Parathyroid adenoma (tissue), 2 donors: ENCODE data around the gene ALKBH3.

Source experiments
- H2AFZ ChIP-seq: fragments of 300-600 bp; sonication (generic); one replicate; pipeline ENCODE4 v1.7.0; 2017; ENCODE audit warnings: antibody characterized with exemption, mild to moderate bottlenecking
- H3K27ac ChIP-seq: fragments of 300-600 bp; sonication (generic); one replicate; pipeline ENCODE4 v1.7.0; 2017
- H3K27me3 ChIP-seq: fragments of 300-600 bp; sonication (generic); one replicate; pipeline ENCODE4 v1.7.0; 2017; ENCODE audit warnings: low read length; ENCODE audit not compliant: control insufficient read depth, insufficient read depth
- H3K36me3 ChIP-seq: fragments of 300-600 bp; sonication (generic); one replicate; pipeline ENCODE4 v1.7.0; 2017; ENCODE audit warnings: low read length; ENCODE audit not compliant: control insufficient read depth, insufficient read depth
- H3K4me1 ChIP-seq: fragments of 300-600 bp; sonication (generic); one replicate; pipeline ENCODE4 v1.7.0; 2017; ENCODE audit warnings: control low read depth
- H3K4me2 ChIP-seq: fragments of 300-600 bp; sonication (generic); one replicate; pipeline ENCODE4 v1.7.0; 2017; ENCODE audit warnings: low read length
- H3K4me3 ChIP-seq: fragments of 300-600 bp; sonication (generic); one replicate; pipeline ENCODE4 v1.7.0; 2017; ENCODE audit warnings: low read depth, low read length
- H3K79me2 ChIP-seq: fragments of 300-600 bp; sonication (generic); one replicate; pipeline ENCODE4 v1.7.0; 2017; ENCODE audit warnings: control low read depth
- H3K9ac ChIP-seq: fragments of 300-600 bp; sonication (generic); one replicate; pipeline ENCODE4 v1.7.0; 2017; ENCODE audit warnings: mild to moderate bottlenecking
- H3K9me3 ChIP-seq: fragments of 300-600 bp; sonication (generic); one replicate; pipeline ENCODE4 v1.7.0; 2017; ENCODE audit warnings: low read length; ENCODE audit not compliant: control insufficient read depth
- TF ChIP-seq, protein P1 (sequence below): fragments of 300-600 bp; sonication (generic); IDR thresholded peaks from one replicate; pipeline ENCODE4 v1.7.0; 2017; ENCODE audit warnings: antibody characterized with exemption, mild to moderate bottlenecking
- donor health status: primary hyperparathyroidism.

The ALKBH3 gene

DNA sequence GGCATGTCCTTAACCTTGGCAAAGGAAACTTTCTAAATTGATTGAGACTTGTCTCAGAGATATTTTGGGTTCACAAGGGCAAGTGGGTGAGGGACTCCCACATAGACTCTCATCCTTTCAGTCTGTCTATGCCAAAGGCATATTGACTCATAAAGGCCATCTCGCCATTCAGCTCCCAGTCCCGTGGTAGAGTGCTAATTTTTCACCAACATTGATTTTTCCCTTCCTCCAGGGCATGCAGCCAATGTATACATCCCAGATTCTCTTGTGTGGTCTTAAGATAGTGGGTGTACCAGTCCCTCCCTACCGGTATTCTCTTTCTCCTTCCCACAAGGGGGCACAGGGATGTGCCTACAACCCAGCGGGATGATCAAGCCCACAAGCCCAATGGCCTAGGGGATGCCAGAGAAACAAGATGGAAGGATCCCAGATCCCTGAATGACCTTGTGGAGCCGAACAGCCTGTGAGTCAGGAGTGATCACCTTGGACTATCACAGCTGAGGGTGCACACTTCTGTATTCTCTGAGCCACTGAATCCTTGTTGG is 69.8 kb downstream of the ALKBH3 start:
- TF ChIP-seq, protein P1, sequence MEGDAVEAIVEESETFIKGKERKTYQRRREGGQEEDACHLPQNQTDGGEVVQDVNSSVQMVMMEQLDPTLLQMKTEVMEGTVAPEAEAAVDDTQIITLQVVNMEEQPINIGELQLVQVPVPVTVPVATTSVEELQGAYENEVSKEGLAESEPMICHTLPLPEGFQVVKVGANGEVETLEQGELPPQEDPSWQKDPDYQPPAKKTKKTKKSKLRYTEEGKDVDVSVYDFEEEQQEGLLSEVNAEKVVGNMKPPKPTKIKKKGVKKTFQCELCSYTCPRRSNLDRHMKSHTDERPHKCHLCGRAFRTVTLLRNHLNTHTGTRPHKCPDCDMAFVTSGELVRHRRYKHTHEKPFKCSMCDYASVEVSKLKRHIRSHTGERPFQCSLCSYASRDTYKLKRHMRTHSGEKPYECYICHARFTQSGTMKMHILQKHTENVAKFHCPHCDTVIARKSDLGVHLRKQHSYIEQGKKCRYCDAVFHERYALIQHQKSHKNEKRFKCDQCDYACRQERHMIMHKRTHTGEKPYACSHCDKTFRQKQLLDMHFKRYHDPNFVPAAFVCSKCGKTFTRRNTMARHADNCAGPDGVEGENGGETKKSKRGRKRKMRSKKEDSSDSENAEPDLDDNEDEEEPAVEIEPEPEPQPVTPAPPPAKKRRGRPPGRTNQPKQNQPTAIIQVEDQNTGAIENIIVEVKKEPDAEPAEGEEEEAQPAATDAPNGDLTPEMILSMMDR: no peak
- Histone ChIP-seq H3K9me3 (no peaks in the 10 kb centered on the region), H3K4me1 (no peaks in the 10 kb centered on the region), H3K27ac (no peak overlapping the region), H3K79me2 (no peaks in the 10 kb centered on the region), H3K4me3 (no peak overlapping the region), H3K9ac (no peak overlapping the region), H3K4me2 (no peak overlapping the region), H3K36me3 (no peaks in the 10 kb centered on the region), H2AFZ (no peak overlapping the region), H3K27me3 (no peaks in the 10 kb centered on the region)

DNA sequence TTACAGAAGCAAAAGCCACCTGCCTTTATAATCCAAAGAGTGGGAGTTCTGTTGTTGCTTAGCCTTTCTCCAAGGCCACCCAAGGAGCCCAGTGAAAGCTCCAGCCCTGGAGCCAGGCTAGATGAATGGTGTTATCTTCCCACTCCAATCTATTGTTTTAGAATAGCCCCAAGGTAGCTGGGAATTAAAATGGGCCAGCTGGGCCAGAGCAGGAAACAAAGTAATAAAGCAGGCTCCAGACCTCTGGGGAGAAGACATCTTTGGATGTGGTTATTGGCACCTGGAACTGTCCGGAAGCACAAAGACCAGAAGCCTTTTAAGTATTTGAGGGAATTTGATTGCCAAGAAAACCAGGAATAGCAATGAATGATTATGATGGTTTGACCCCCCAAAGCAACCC is 70.6 kb downstream of the ALKBH3 start:
- H3K9ac ChIP-seq: no peak overlapping the region
- H3K4me1 ChIP-seq: no peaks in the 10 kb centered on the region
- no peaks in the 10 kb centered on the region for H3K36me3 ChIP-seq
- no peak overlapping the region for H3K4me2 ChIP-seq
- TF ChIP-seq, protein P1: no peak
- H3K27ac ChIP-seq: no peak overlapping the region
- no peak overlapping the region for H2AFZ ChIP-seq
- no peaks in the 10 kb centered on the region for H3K27me3 ChIP-seq
- H3K79me2 ChIP-seq: no peaks in the 10 kb centered on the region
- no peak overlapping the region for H3K4me3 ChIP-seq
- no peaks in the 10 kb centered on the region for H3K9me3 ChIP-seq

DNA sequence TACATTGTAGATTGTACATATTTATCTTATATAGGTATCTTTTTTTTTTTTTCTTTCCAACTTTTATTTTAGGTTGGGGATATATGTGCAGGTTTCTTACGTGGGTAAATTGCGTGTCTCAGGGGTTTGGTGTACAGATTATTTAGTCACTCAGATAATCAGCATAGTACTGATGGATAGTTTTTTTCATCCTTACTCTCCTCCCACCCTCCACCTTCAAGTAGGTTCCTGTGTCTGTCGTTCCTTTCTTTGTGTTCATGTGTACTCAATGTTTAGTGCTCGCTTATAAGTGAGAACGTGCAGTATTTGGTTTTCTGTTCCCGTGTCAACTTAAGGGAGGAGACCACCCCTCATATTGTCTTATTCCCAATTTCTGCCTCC is 71.4 kb downstream of the ALKBH3 start:
- Histone ChIP-seq H3K4me1 (no peaks in the 10 kb centered on the region), H3K9ac (no peak overlapping the region), H3K4me2 (no peak overlapping the region), H3K9me3 (no peaks in the 10 kb centered on the region), H3K79me2 (no peaks in the 10 kb centered on the region), H3K27me3 (no peaks in the 10 kb centered on the region), H2AFZ (no peak overlapping the region), H3K4me3 (no peak overlapping the region), H3K27ac (no peak overlapping the region), H3K36me3 (no peaks in the 10 kb centered on the region)
- TF ChIP-seq, protein P1: no peak

DNA sequence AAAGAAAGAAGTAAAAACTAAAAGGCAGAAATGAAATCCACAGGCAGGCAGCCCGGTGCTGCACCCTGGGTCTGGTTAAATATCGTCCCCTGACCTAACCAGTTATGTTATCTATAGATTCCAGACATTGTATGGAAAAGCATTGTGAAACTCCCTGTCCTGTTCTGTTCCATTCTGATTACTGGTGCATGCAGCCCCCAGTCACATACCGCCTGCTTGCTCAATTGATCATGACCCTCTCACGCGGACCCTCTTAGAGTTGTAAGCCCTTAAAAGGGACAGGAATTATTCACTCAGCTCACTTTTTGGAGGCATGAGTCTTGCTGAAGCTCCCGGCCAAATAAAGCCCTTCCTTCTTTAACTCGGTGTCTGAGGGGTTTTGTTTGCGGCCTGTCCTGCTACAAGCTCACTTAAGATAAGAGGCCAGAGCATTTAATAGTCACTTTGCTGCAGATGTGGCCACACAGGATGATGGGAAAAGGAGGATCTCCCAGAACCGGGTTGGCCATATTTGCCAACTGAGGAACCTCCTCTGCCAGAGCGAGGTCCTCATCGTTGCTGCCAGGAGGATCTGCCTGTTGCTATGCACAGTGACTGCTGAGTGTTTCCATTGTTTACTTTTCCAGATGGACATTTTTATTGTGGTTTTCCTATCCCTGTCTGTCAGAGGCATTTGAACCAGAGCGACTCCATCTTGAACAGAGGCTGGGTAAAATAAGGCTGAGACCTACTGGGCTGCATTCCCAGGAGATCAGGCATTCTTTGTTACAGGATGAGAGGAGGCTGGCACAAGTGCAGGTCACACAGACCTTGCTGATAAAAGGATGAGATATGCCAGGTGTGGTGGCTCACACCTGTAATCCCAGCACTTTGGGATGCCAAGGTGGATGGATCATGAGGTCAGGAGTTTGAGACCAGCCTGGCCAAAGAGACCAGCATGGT is 72.0 kb downstream of the ALKBH3 start:
- Histone ChIP-seq H3K4me2 (no peak overlapping the region), H3K27me3 (no peaks in the 10 kb centered on the region), H3K9ac (no peak overlapping the region), H3K27ac (no peak overlapping the region), H3K36me3 (no peaks in the 10 kb centered on the region), H3K4me1 (no peaks in the 10 kb centered on the region), H3K4me3 (no peak overlapping the region), H3K9me3 (no peaks in the 10 kb centered on the region), H2AFZ (no peak overlapping the region), H3K79me2 (no peaks in the 10 kb centered on the region)
- TF ChIP-seq, protein P1: no peak
